Fibroblast of villous mesenchyme (primary cell): Measurements from ENCODE around the gene CASKIN1. TPM values are rescaled to one million over a fixed set of nuclear protein-coding genes. Genes with fewer than 3 reads are reported as not detected.

Source experiments
- DNase-seq: peaks from one replicate; pipeline ENCODE4 v3.0.0-alpha.2; 2010; ENCODE audit warnings: low read depth
- H3K4me3 ChIP-seq: 2 replicates; pipeline ENCODE4 v1.5.1; 2011; ENCODE audit warnings: low read depth, mild to moderate bottlenecking, low read length
- total RNA-seq: library from RNA; depleted of rRNA; stranded (reverse); fragments of >200 nt; gene quantifications from 2 replicates; pipeline ENCODE4 v1.2.3, GENCODE V29; 2012
- TF ChIP-seq, protein P1 (sequence below): IDR thresholded peaks from 2 replicates; pipeline ENCODE4 v1.5.1; 2012; ENCODE audit warnings: low read depth, mild to moderate bottlenecking, low read length; ENCODE audit not compliant: insufficient read depth

Gene CASKIN1, protein sequence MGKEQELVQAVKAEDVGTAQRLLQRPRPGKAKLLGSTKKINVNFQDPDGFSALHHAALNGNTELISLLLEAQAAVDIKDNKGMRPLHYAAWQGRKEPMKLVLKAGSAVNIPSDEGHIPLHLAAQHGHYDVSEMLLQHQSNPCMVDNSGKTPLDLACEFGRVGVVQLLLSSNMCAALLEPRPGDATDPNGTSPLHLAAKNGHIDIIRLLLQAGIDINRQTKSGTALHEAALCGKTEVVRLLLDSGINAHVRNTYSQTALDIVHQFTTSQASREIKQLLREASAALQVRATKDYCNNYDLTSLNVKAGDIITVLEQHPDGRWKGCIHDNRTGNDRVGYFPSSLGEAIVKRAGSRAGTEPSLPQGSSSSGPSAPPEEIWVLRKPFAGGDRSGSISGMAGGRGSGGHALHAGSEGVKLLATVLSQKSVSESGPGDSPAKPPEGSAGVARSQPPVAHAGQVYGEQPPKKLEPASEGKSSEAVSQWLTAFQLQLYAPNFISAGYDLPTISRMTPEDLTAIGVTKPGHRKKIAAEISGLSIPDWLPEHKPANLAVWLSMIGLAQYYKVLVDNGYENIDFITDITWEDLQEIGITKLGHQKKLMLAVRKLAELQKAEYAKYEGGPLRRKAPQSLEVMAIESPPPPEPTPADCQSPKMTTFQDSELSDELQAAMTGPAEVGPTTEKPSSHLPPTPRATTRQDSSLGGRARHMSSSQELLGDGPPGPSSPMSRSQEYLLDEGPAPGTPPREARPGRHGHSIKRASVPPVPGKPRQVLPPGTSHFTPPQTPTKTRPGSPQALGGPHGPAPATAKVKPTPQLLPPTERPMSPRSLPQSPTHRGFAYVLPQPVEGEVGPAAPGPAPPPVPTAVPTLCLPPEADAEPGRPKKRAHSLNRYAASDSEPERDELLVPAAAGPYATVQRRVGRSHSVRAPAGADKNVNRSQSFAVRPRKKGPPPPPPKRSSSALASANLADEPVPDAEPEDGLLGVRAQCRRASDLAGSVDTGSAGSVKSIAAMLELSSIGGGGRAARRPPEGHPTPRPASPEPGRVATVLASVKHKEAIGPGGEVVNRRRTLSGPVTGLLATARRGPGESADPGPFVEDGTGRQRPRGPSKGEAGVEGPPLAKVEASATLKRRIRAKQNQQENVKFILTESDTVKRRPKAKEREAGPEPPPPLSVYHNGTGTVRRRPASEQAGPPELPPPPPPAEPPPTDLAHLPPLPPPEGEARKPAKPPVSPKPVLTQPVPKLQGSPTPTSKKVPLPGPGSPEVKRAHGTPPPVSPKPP (N-terminal part only)
- total RNA-seq, result under 0.01 and 0.86 TPM in 2 replicates

DNA sequence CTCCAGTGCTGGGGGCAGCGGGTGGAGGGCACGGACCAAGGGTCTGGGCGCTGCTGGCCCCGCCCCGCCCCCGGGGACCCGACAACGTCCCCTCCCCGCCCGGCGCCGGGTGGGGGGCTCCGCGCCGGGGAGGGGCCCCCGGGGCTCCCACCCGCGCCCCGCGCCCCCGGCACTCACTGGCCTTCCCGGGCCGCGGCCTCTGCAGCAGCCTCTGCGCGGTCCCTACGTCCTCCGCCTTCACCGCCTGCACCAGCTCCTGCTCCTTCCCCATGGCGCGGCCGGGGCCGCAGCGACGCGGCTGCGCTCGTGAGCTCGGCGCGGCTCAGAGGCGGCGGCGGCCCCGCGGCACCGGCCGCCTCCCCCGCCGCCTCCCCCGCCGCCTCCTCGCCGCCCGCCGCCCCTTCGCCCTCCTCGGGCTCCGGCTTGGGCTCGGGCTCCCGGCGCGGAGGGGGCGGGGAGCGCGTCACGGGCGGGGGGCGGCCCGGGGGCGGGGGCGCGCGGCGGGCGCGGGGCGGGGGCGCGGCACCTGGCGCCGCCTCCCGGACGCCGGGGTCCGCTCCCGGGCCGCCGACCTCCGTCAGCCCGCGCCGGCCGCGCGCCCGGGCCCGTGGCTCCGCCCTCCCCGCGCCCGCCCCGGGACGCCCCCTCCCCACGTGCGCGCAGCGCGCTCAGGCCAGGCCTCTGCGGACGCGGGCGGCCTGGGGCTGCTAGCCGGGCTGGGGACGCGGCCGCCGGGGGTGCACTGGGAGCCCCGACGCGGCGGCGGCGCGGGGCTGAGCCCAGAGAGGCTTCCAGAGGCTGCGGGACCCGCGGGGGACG lies at the start of gene CASKIN1:
Gene CASKIN1 (minus strand): TSS at position 444 of the 819 bp plus-strand sequence. CDS start 173 bp downstream, at position 271.
- DNase-seq, result peak; percentile 16
- TF ChIP-seq, protein P1, sequence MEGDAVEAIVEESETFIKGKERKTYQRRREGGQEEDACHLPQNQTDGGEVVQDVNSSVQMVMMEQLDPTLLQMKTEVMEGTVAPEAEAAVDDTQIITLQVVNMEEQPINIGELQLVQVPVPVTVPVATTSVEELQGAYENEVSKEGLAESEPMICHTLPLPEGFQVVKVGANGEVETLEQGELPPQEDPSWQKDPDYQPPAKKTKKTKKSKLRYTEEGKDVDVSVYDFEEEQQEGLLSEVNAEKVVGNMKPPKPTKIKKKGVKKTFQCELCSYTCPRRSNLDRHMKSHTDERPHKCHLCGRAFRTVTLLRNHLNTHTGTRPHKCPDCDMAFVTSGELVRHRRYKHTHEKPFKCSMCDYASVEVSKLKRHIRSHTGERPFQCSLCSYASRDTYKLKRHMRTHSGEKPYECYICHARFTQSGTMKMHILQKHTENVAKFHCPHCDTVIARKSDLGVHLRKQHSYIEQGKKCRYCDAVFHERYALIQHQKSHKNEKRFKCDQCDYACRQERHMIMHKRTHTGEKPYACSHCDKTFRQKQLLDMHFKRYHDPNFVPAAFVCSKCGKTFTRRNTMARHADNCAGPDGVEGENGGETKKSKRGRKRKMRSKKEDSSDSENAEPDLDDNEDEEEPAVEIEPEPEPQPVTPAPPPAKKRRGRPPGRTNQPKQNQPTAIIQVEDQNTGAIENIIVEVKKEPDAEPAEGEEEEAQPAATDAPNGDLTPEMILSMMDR, result no peak
- peak within 1 kb of the TSS; percentile 40 for H3K4me3 ChIP-seq

DNA sequence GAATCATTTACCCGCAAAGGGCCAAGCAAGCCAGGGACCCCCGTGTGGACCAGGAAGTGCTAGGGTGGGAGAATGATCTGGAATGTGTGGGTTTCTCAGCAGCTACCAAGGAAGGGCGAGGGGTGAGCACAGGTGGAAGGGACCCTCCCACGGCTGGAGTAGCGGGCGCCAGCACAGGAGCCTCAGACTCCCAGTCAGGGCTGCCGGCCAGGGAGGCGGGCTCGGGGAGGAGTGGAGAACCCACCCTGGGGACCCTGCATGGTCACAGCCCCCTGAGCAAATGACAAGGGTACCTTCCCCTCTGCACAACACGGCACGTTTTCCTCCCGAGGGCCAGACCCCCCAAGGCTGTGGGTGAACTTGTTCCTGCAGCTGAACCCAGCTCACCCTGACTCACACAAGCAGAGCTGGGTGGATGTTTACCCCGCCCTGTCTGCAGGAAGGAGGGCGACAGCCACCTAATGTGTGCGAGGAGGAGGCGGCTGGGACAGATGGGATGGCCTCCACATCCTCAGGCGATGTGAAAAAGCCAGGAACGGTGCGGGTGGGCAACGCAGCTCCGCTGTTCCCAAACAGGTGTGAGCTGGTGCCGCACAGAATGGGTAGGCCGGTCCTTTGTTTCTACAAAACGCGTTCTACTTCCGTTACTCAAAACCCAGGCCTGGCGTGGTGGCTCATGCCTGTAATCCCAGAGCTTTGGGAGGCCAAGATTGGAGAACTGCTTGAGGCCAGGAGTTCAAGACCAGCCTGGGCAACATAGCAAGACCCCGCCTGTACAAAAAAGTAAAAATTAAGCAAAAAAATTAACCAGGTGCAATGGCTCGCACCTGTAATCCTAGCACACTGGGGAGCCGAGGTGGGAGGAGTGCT lies 48.8 kb upstream of the CASKIN1 start:
- no peak for DNase-seq
- TF ChIP-seq, protein P1, result no peak
- no peak overlapping the region for H3K4me3 ChIP-seq

DNA sequence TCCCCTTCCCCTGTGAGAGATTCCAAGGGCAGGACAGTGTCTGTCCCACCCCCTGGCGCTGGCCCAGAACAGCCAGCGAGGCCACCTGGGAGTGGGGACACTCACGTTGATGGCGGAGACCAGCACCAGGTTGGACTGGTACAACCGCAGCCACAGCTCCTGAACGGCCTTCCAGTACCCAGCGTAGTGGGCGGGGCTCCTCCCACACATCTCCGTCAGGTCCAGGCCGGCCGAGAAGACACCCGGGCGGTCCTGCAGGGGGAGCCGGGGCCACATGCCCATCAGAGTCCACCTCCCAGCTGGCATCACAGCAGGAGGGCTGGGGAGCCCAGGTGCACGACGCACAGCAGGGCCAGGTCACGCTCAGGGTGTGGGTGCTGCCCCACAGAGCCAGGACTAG lies 47.9 kb upstream of the CASKIN1 start:
- no peak overlapping the region for H3K4me3 ChIP-seq
- TF ChIP-seq, protein P1, result no peak
- DNase-seq, result no peak

DNA sequence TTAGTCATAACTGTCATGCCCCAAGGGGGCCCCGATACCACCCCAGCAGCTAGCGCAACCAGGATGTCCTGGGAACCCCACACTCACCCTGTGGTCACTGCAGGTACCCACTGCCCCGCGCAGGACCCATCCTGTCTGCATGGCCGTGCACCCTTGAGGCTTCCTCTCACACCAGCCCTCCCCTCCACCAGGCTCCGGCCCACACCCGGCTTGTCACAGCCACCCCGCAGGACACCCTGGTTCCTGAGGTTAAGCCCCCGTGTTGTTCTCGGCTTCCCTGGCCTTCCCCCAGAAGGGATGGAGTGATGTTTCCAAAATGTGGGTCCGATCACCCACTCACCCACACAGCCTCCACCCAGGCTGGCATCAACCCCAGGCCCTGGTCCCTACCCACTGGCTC lies 47.4 kb upstream of the CASKIN1 start:
- no peak overlapping the region for H3K4me3 ChIP-seq
- no peak for DNase-seq
- TF ChIP-seq, protein P1, result no peak

DNA sequence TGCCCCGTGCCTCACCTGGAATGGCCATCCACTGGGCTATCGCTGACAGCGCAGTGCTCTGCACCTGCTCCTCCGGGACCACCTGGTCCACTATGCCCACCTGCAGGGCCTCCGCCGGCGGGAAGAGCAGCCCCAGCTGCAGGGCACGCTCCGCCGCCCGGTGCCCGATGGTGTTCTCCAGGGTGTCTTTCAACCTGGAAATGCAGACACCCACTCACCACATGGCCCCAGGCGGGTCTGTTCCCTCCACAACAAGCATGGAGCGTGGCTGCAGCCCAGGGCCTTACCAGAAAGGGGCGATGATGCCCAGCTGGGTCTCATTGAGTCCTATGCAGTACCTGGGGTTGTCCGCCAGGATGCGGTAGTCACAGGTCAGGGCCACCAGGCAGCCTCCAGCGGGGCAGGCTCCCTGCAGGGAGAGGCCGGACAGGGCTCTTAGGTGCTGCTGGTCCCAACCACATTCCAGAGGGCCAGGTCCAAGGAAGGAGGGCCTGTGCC lies 46.7 kb upstream of the CASKIN1 start:
- H3K4me3 ChIP-seq, result no peak overlapping the region
- TF ChIP-seq, protein P1, result no peak
- DNase-seq, result no peak
